Spinal cord (tissue), 10 donors: Measurements from ENCODE around the gene CHD3. TPM values are rescaled to one million over a fixed set of nuclear protein-coding genes. Genes with fewer than 3 reads are reported as not detected.
A peak's percentile ranks its signal among the peaks of the same experiment; 100 is the strongest.

Experiments used
- DNase-seq, 6 donors: peaks; one replicate each; pipeline versions ENCODE4 v3.0.0 to v3.0.0-alpha.2; 2013 to 2015; ENCODE audit warnings: low spot score in 6 of 6, low read depth in 4 of 6
- H3K27ac ChIP-seq: one replicate; pipeline ENCODE4 v1.5.1; 2013; ENCODE audit warnings: low read depth, low read length, control low read depth
- H3K27me3 ChIP-seq: one replicate; pipeline ENCODE4 v1.6.1; 2013; ENCODE audit warnings: low read length; ENCODE audit not compliant: control insufficient read depth, insufficient read depth
- H3K36me3 ChIP-seq: one replicate; pipeline ENCODE4 v1.6.1; 2013; ENCODE audit warnings: low read length; ENCODE audit not compliant: control insufficient read depth, insufficient read depth
- H3K4me1 ChIP-seq: one replicate; pipeline ENCODE4 v1.6.1; 2013; ENCODE audit warnings: low read length; ENCODE audit not compliant: control insufficient read depth, insufficient read depth
- H3K4me3 ChIP-seq: one replicate; pipeline ENCODE4 v1.5.1; 2013; ENCODE audit warnings: low read depth, low read length, control low read depth
- H3K9me3 ChIP-seq: one replicate; pipeline ENCODE4 v1.6.1; 2013; ENCODE audit warnings: low read length; ENCODE audit not compliant: control insufficient read depth, insufficient read depth
- WGBS: methylation state at CpG from one replicate; pipeline ENCODE4 v1.1.5; 2013; ENCODE audit warnings: missing lambda C conversion rate; ENCODE audit not compliant: insufficient coverage; 5-methylcytosine and 5-hydroxymethylcytosine counted together
- polyA plus RNA-seq, 2 donors: library from polyadenylated mRNA; unstranded; fragments of 120-200 nt; gene quantifications; one replicate each; pipeline ENCODE4 v1.2.1, GENCODE V29; 2013; ENCODE audit not compliant: insufficient read length in 2 of 2
- total RNA-seq, 2 donors: library from RNA; depleted of rRNA in 1 of 2; stranded (reverse); fragments of 120-200 nt in 1 of 2; fragments of >200 nt in 1 of 2; gene quantifications; one replicate each; pipeline versions ENCODE4 v1.2.3 to v1.2.4, GENCODE V29; 2013 to 2014
- donor health status: healthy.

CHD3 gene
- total and polyA plus RNA-seq, 4 donors = 87.0 to 188 (median 127) TPM

DNA sequence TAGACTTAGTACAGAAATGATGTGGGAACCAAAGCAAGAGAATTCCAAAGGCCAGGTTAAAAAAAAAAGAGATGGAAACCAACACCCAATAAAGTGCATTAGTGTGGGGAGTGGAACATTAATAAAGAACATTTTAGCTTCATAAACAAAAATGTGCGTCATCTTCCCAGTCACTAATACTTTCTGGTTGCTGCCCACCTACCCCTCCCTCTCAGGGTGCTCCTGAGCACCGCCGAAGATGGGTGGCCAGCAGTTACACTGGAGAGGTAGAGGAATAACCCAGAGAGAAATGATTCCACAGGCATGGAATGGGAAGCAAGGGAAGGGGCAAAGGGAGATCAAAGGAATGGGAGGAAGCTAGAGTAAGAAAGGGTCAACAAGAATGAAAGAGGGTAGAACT, 6.0 kb upstream of the CHD3 start:
- no CpG with 5 or more reads among the region's 3 CpGs for WGBS
- H3K9me3 ChIP-seq = no peaks in the 10 kb centered on the region
- no peaks in the 10 kb centered on the region for H3K27me3 ChIP-seq
- peaks cover 4% of the 10 kb centered on the region for H3K36me3 ChIP-seq
- H3K4me1 ChIP-seq = peaks cover 31% of the 10 kb centered on the region
- H3K27ac ChIP-seq = no peak overlapping the region
- peak in 1 of 6 donors; percentile 8 for DNase-seq
- no peak overlapping the region for H3K4me3 ChIP-seq

- H3K9me3 ChIP-seq = no peaks in the 10 kb centered on the region
- H3K36me3 ChIP-seq = no peaks in the 10 kb centered on the region
- peaks cover 44% of the 10 kb centered on the region for H3K4me1 ChIP-seq
- H3K27ac ChIP-seq = peak overlapping the region; percentile 76
- DNase-seq = peak in 2 of 6 donors; percentile 72 to 83
- H3K27me3 ChIP-seq = no peaks in the 10 kb centered on the region
- peak overlapping the region; percentile 47 for H3K4me3 ChIP-seq
- WGBS = no CpG with 5 or more reads among the region's 3 CpGs
Measured at GRCh38 chr17:7883781-7884386, 4.7 kb upstream of the CHD3 start.

- H3K4me1 ChIP-seq = peaks cover 53% of the 10 kb centered on the region
- WGBS = under 1% methylated on average over 67 of the region's 100 CpGs
- peak overlapping the region; percentile 83 for H3K4me3 ChIP-seq
- H3K27me3 ChIP-seq = no peaks in the 10 kb centered on the region
- no peaks in the 10 kb centered on the region for H3K9me3 ChIP-seq
- H3K27ac ChIP-seq = peak overlapping the region; percentile 95
- peaks cover 2% of the 10 kb centered on the region for H3K36me3 ChIP-seq
- DNase-seq = peak in 2 of 6 donors; percentile 37 to 69
Measured at GRCh38 chr17:7884581-7885366, 3.8 kb upstream of the CHD3 start.

- Histone ChIP-seq H3K9me3 (no peaks in the 10 kb centered on the region), H3K4me1 (peaks cover 60% of the 10 kb centered on the region), H3K36me3 (peaks cover 10% of the 10 kb centered on the region), H3K4me3 (peak overlapping the region; percentile 83), H3K27me3 (no peaks in the 10 kb centered on the region), H3K27ac (peak overlapping the region; percentile 95)
- DNase-seq = peak in 2 of 6 donors; percentile 77 to 78
- under 1% methylated on average over 62 of the region's 64 CpGs for WGBS
Measured at GRCh38 chr17:7885367-7886226, 3.0 kb upstream of the CHD3 start.

DNA sequence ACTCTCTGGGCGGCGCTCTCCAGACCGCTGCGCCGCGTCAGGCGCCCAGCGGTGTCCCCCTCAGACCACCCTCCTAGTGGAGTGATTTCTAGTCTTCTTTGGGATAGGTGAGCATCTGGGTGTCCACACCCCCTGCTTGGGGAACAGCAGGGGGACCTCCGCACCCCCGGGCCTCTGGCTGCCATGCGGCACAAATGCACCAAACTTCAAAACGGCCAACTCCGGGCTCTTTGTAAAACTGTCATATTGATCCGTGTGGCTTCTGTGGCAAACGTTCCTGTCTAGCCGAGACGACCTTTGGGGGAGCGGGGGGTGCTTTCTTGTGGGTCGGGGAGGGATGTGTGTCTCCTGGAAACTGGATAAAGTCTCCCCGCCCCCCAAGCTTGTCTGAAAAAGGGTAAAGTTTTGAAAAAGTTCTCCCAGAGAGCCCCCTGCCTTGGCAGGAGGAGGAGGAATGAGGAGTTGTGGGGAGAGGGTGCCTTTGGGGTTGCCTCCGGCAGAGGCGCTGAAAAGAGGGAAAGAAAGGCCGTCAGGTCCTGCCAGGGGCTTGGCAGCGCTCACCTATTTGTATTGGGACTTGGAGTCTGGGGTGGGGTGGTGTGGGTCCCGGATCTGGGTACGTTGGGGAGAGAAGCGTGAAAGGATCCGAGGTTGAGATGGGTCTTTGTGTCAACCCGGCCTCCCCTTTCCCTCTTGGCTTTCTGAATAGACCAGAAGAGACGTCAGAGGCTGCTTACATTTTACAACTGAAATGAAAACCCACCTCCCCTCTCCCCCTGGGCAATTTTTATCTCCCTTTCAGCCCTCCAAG, 2.2 kb upstream of the CHD3 start:
- no peaks in the 10 kb centered on the region for H3K27me3 ChIP-seq
- 1% methylated on average over 22 of the region's 30 CpGs for WGBS
- peaks cover 18% of the 10 kb centered on the region for H3K36me3 ChIP-seq
- peaks cover 60% of the 10 kb centered on the region for H3K4me1 ChIP-seq
- H3K27ac ChIP-seq = peak overlapping the region; percentile 95
- H3K4me3 ChIP-seq = peak overlapping the region; percentile 83
- H3K9me3 ChIP-seq = no peaks in the 10 kb centered on the region
- peak in 2 of 6 donors; percentile 80 for DNase-seq

DNA sequence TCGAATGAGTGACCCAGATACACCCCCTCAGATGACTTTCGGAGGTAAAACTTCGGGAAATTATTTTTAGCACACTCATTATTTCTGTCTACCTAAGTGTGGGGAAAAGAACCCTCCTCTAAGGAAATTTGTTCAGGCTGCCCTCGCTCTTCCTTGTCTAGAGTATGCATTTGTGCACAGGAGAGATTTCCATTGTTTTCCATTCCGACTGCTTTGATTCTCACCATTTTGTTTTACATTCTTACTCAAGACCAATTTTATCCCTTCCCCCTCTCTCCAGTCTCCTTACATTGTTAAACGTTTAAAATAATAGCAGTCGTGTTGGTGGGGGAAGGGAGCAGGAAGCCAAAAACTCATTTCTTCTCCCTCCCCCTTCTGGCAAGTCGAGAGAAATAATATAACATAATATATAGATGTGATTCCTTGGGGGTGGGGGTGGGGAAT, 1.5 kb upstream of the CHD3 start:
- peaks cover 55% of the 10 kb centered on the region for H3K4me1 ChIP-seq
- peak overlapping the region; percentile 95 for H3K27ac ChIP-seq
- H3K36me3 ChIP-seq = peaks cover 22% of the 10 kb centered on the region
- H3K9me3 ChIP-seq = no peaks in the 10 kb centered on the region
- no peak for DNase-seq
- no CpG with 5 or more reads among the region's 8 CpGs for WGBS
- H3K27me3 ChIP-seq = no peaks in the 10 kb centered on the region
- peak overlapping the region; percentile 83 for H3K4me3 ChIP-seq

- Histone ChIP-seq H3K4me3 (peak overlapping the region; percentile 83), H3K36me3 (peaks cover 27% of the 10 kb centered on the region), H3K27ac (peak overlapping the region; percentile 95), H3K4me1 (peaks cover 52% of the 10 kb centered on the region), H3K27me3 (no peaks in the 10 kb centered on the region), H3K9me3 (no peaks in the 10 kb centered on the region)
- under 1% methylated on average over 29 of the region's 35 CpGs for WGBS
- DNase-seq = peak in 5 of 6 donors; percentile 84 to 99 (median 91)
Measured at GRCh38 chr17:7887482-7888183, 956 bp upstream of the CHD3 start.

GRCh38 chr17:7889166-7889955, 772 bp downstream of the CHD3 start:
- peaks cover 54% of the 10 kb centered on the region for H3K4me1 ChIP-seq
- peak overlapping the region; percentile 24 for H3K4me3 ChIP-seq
- H3K27ac ChIP-seq = peak overlapping the region; percentile 95
- 31% methylated on average over 10 of the region's 11 CpGs for WGBS
- no peaks in the 10 kb centered on the region for H3K27me3 ChIP-seq
- H3K36me3 ChIP-seq = peaks cover 44% of the 10 kb centered on the region
- H3K9me3 ChIP-seq = no peaks in the 10 kb centered on the region
- peak in 5 of 6 donors; percentile 84 to 98 (median 93) for DNase-seq
